Measurements from ENCODE around the gene SLC1A3. TPM values are rescaled to one million over a fixed set of nuclear protein-coding genes. Genes with fewer than 3 reads are reported as not detected.

The SLC1A3 gene
- total RNA-seq, 4 donors from 2014 or later = 95.6 to 479 (median 173) TPM

GRCh38 chr5:36670548-36670947, 64.1 kb downstream of the SLC1A3 start:
- no peak for TF ChIP-seq CTCF (IDR thresholded peaks at IDR 0.05; ENCODE audit: low read depth)

- no peak for TF ChIP-seq CTCF (IDR thresholded peaks at IDR 0.05; ENCODE audit: low read depth)
Measured at GRCh38 chr5:36675282-36675681, 68.9 kb downstream of the SLC1A3 start.

- no peak for TF ChIP-seq CTCF (IDR thresholded peaks at IDR 0.05; ENCODE audit: low read depth)
Measured at GRCh38 chr5:36679221-36679989, 73.0 kb downstream of the SLC1A3 start.

- no peak for TF ChIP-seq CTCF (IDR thresholded peaks at IDR 0.05; ENCODE audit: low read depth)
Measured at GRCh38 chr5:36680066-36680465, 73.7 kb downstream of the SLC1A3 start.

GRCh38 chr5:36681711-36682110, 75.3 kb downstream of the SLC1A3 start:
- no peak for TF ChIP-seq CTCF (IDR thresholded peaks at IDR 0.05; ENCODE audit: low read depth)

GRCh38 chr5:36682499-36682898, 76.1 kb downstream of the SLC1A3 start:
- no peak for TF ChIP-seq CTCF (IDR thresholded peaks at IDR 0.05; ENCODE audit: low read depth)

GRCh38 chr5:36683821-36684434, 77.5 kb downstream of the SLC1A3 start:
- no peak for TF ChIP-seq CTCF (IDR thresholded peaks at IDR 0.05; ENCODE audit: low read depth)
